HAP-1 (cell line): ENCODE measurements around the gene PLEKHA8.

ENCODE experiments used
- DNase-seq, 2 experiments: peaks; one replicate each; pipeline ENCODE4 v3.0.0-alpha.2; 2016 to 2020; ENCODE audit warnings: low spot score in 2 of 2
- H3K27me3 ChIP-seq: fragments of 250-450 bp; sonication (Bioruptor Pico); 2 replicates; pipeline ENCODE4 v1.5.1; 2020; ENCODE audit warnings: low read depth, mild to moderate bottlenecking, moderate library complexity
- H3K36me3 ChIP-seq: fragments of 250-450 bp; sonication (Bioruptor Pico); replicated peaks from 2 replicates; pipeline ENCODE4 v1.5.1; 2020; ENCODE audit warnings: mild to moderate bottlenecking
- H3K4me1 ChIP-seq: fragments of 250-450 bp; sonication (Bioruptor Pico); 2 replicates; pipeline ENCODE4 v1.5.1; 2020; ENCODE audit warnings: mild to moderate bottlenecking
- H3K4me3 ChIP-seq: fragments of 250-450 bp; sonication (Bioruptor Pico); 2 replicates; pipeline ENCODE4 v1.5.1; 2020; ENCODE audit warnings: mild to moderate bottlenecking, moderate library complexity
- H3K9me3 ChIP-seq: fragments of 250-450 bp; sonication (Bioruptor Pico); 2 replicates; pipeline ENCODE4 v1.5.1; 2020; ENCODE audit warnings: mild to moderate bottlenecking, moderate library complexity
- in situ Hi-C: fragments of 300-500 bp; cut with MboI; formaldehyde crosslinking; loops from 3 replicates; pipeline ENCODE4 v1.14.3; 2020; ENCODE audit warnings: low sequenced_read_pairs, inconsistent platforms, mixed read lengths

The PLEKHA8 gene

GRCh38 chr7:30028216-30028748 is at the start of gene PLEKHA8:
TSS of gene PLEKHA8 (plus strand) at chr7:30028412. CDS start at chr7:30028763, 351 bp downstream.
- Histone ChIP-seq H3K27me3 (no peaks in the 10 kb centered on the region), H3K4me1 (peaks cover 25% of the 10 kb centered on the region), H3K36me3 (no peaks in the 10 kb centered on the region), H3K4me3 (peak within 1 kb of the TSS; percentile 68), H3K9me3 (no peaks in the 10 kb centered on the region)
- DNase-seq = peak; percentile 89 to 93
- in situ Hi-C loops = no loop called here

GRCh38 chr7:29980151-29980550 is 48.1 kb upstream of the PLEKHA8 start:
- Histone ChIP-seq H3K4me3 (no peak overlapping the region), H3K27me3 (no peaks in the 10 kb centered on the region), H3K36me3 (no peaks in the 10 kb centered on the region), H3K9me3 (no peaks in the 10 kb centered on the region), H3K4me1 (peaks cover 13% of the 10 kb centered on the region)
- in situ Hi-C loops = no loop called here
- no peak for DNase-seq

- Histone ChIP-seq H3K4me1 (peaks cover 23% of the 10 kb centered on the region), H3K9me3 (no peaks in the 10 kb centered on the region), H3K4me3 (peak overlapping the region; percentile 92), H3K36me3 (no peaks in the 10 kb centered on the region), H3K27me3 (no peaks in the 10 kb centered on the region)
- DNase-seq = no peak
- in situ Hi-C loops = no loop called here
Observed at GRCh38 chr7:29987083-29987482, 41.1 kb upstream of the PLEKHA8 start.

GRCh38 chr7:29987811-29988317 is 40.3 kb upstream of the PLEKHA8 start:
- Histone ChIP-seq H3K9me3 (peaks cover 1% of the 10 kb centered on the region; the same call in 1 of the 2 replicates), H3K4me3 (peak overlapping the region; percentile 92), H3K36me3 (no peaks in the 10 kb centered on the region), H3K27me3 (no peaks in the 10 kb centered on the region), H3K4me1 (peaks cover 23% of the 10 kb centered on the region)
- in situ Hi-C loops = no loop called here
- peak; percentile 29 to 57 for DNase-seq

GRCh38 chr7:29988424-29989256 is 39.6 kb upstream of the PLEKHA8 start:
- in situ Hi-C loops = no loop called here
- DNase-seq = peak; percentile 70 to 76
- Histone ChIP-seq H3K4me1 (peaks cover 19% of the 10 kb centered on the region), H3K27me3 (no peaks in the 10 kb centered on the region), H3K4me3 (peak overlapping the region; percentile 92), H3K36me3 (no peaks in the 10 kb centered on the region), H3K9me3 (peaks cover 3% of the 10 kb centered on the region; the same call in 1 of the 2 replicates)

- in situ Hi-C loops = no loop called here
- H3K4me3 ChIP-seq = peak within 1 kb of the TSS; percentile 92
- peaks cover 14% of the 10 kb centered on the region for H3K4me1 ChIP-seq
- H3K9me3 ChIP-seq = peaks cover 3% of the 10 kb centered on the region
- peak; percentile 50 to 79 for DNase-seq
- no peaks in the 10 kb centered on the region for H3K36me3 ChIP-seq
- no peaks in the 10 kb centered on the region for H3K27me3 ChIP-seq
Observed at GRCh38 chr7:29989257-29989995, 38.8 kb upstream of the PLEKHA8 start, which contains the start of gene SCRN1. TSS of gene SCRN1 (minus strand) at chr7:29989801. CDS start at chr7:29969067, 20,734 bp downstream.

- H3K36me3 ChIP-seq = no peaks in the 10 kb centered on the region
- peaks cover 3% of the 10 kb centered on the region for H3K9me3 ChIP-seq
- H3K4me1 ChIP-seq = peaks cover 14% of the 10 kb centered on the region
- H3K27me3 ChIP-seq = no peaks in the 10 kb centered on the region
- in situ Hi-C loops = no loop called here
- no peak for DNase-seq
- H3K4me3 ChIP-seq = no peak overlapping the region
Observed at GRCh38 chr7:29990931-29991330, 37.3 kb upstream of the PLEKHA8 start.

GRCh38 chr7:29991937-29992336 is 36.3 kb upstream of the PLEKHA8 start:
- H3K9me3 ChIP-seq = peaks cover 3% of the 10 kb centered on the region
- in situ Hi-C loops = no loop called here
- no peaks in the 10 kb centered on the region for H3K36me3 ChIP-seq
- no peaks in the 10 kb centered on the region for H3K27me3 ChIP-seq
- peaks cover 12% of the 10 kb centered on the region for H3K4me1 ChIP-seq
- no peak for DNase-seq
- no peak overlapping the region for H3K4me3 ChIP-seq

GRCh38 chr7:29993140-29993539 is 35.1 kb upstream of the PLEKHA8 start:
- peaks cover 4% of the 10 kb centered on the region for H3K4me1 ChIP-seq
- no peaks in the 10 kb centered on the region for H3K27me3 ChIP-seq
- no peak overlapping the region for H3K4me3 ChIP-seq
- H3K9me3 ChIP-seq = peaks cover 3% of the 10 kb centered on the region
- H3K36me3 ChIP-seq = no peaks in the 10 kb centered on the region
- in situ Hi-C loops = no loop called here
- DNase-seq = no peak

- no peak overlapping the region for H3K4me3 ChIP-seq
- no peak for DNase-seq
- no peaks in the 10 kb centered on the region for H3K36me3 ChIP-seq
- H3K9me3 ChIP-seq = peaks cover 3% of the 10 kb centered on the region
- peaks cover 9% of the 10 kb centered on the region for H3K4me1 ChIP-seq
- H3K27me3 ChIP-seq = no peaks in the 10 kb centered on the region
- in situ Hi-C loops = no loop called here
Observed at GRCh38 chr7:29995652-29996051, 32.6 kb upstream of the PLEKHA8 start.

GRCh38 chr7:29996321-29996720 is 31.9 kb upstream of the PLEKHA8 start:
- peaks cover 15% of the 10 kb centered on the region for H3K4me1 ChIP-seq
- H3K4me3 ChIP-seq = no peak overlapping the region
- no peaks in the 10 kb centered on the region for H3K36me3 ChIP-seq
- in situ Hi-C loops = no loop called here
- DNase-seq = no peak
- no peaks in the 10 kb centered on the region for H3K27me3 ChIP-seq
- peaks cover 3% of the 10 kb centered on the region for H3K9me3 ChIP-seq

GRCh38 chr7:29998489-29998888 is 29.7 kb upstream of the PLEKHA8 start:
- in situ Hi-C loops = no loop called here
- no peak for DNase-seq

GRCh38 chr7:30001998-30002397 is 26.2 kb upstream of the PLEKHA8 start:
- Histone ChIP-seq H3K4me1 (peaks cover 49% of the 10 kb centered on the region), H3K9me3 (no peaks in the 10 kb centered on the region), H3K27me3 (no peaks in the 10 kb centered on the region), H3K36me3 (no peaks in the 10 kb centered on the region), H3K4me3 (no peak overlapping the region)
- DNase-seq = peak; percentile 78 to 100
- in situ Hi-C loops = no loop called here

More at GRCh38 chr7:29998489-29998888, 29.7 kb upstream of the PLEKHA8 start:
- H3K36me3 ChIP-seq = no peaks in the 10 kb centered on the region
- H3K27me3 ChIP-seq = no peaks in the 10 kb centered on the region
- H3K9me3 ChIP-seq = no peaks in the 10 kb centered on the region; the same call in 1 of the 2 replicates
- no peak overlapping the region for H3K4me3 ChIP-seq
- H3K4me1 ChIP-seq = peaks cover 34% of the 10 kb centered on the region
